Esophagus muscularis mucosa (tissue), 4 donors: ENCODE data around the gene LTBP2. TPM values are rescaled to one million over a fixed set of nuclear protein-coding genes. Genes with fewer than 3 reads are reported as not detected.

Experiments used
- DNase-seq: peaks from one replicate; pipeline ENCODE4 v3.0.0-alpha.2; 2017; ENCODE audit errors: extremely low spot score
- H3K27ac ChIP-seq, 4 donors: fragments of 200-600 bp; sonication (generic); replicated peaks in 1 of 4; 1 replicate in 3 of 4; 2 replicates in 1 of 4; pipeline ENCODE4 v1.5.1; 2016 to 2019; ENCODE audit warnings: mild to moderate bottlenecking in 1 of 4
- H3K27me3 ChIP-seq, 4 donors: fragments of 200-600 bp; sonication (generic); one replicate each; pipeline versions ENCODE4 v1.5.1 to v1.6.0; 2016 to 2019
- H3K36me3 ChIP-seq, 4 donors: fragments of 200-600 bp; sonication (generic); one replicate each; pipeline ENCODE4 v1.5.1; 2016 to 2019
- H3K4me1 ChIP-seq, 4 donors: fragments of 200-600 bp; sonication (generic); one replicate each; pipeline ENCODE4 v1.5.1; 2016 to 2019
- H3K4me3 ChIP-seq, 4 donors: fragments of 200-600 bp; sonication (generic); 1 replicate in 2 of 4; 2 replicates in 2 of 4; pipeline ENCODE4 v1.5.1; 2016 to 2019; ENCODE audit warnings: mild to moderate bottlenecking in 4 of 4, moderate library complexity in 1 of 4
- H3K9me3 ChIP-seq, 4 donors: fragments of 200-600 bp; sonication (generic); 1 replicate in 3 of 4; 2 replicates in 1 of 4; pipeline ENCODE4 v1.5.1; 2016 to 2019
- EP300 ChIP-seq: sonication (generic); formaldehyde crosslinking; IDR thresholded peaks from one replicate; pipeline ENCODE4 v1.6.1; 2017; ENCODE audit warnings: antibody characterized with exemption
- POLR2A ChIP-seq: fragments of 450-650 bp; IDR thresholded peaks from one replicate; pipeline ENCODE4 v1.6.1; 2017; ENCODE audit warnings: antibody characterized with exemption, moderate library complexity, mild to moderate bottlenecking, low read depth
- POLR2AphosphoS5 ChIP-seq, 2 donors: sonication (generic); formaldehyde crosslinking; IDR thresholded peaks; one replicate each; pipeline ENCODE4 v1.6.1; 2017; ENCODE audit warnings: antibody characterized with exemption in 2 of 2
- WGBS: methylation state at CpG from one replicate; pipeline ENCODE4 v1.1.5; 2018; 5-methylcytosine and 5-hydroxymethylcytosine counted together
- intact Hi-C: fragments of 100-400 bp; cut with DNase I; formaldehyde crosslinking; loops from one replicate; pipeline ENCODE4 v1.15.1; 2023
- total RNA-seq, 4 donors: library from RNA; depleted of rRNA; stranded (reverse); fragments of >200 nt; gene quantifications; one replicate each; pipeline versions ENCODE4 v1.1.0 to v1.2.1, GENCODE V29; 2016
- TF ChIP-seq, protein P1 (sequence below), 3 experiments: fragments of 200-600 bp in 2 of 3; fragments of 450-650 bp in 1 of 3; sonication (generic) in 2 of 3; IDR thresholded peaks; one replicate each; pipeline ENCODE4 v1.5.1; 2017 to 2019; ENCODE audit warnings: antibody characterized with exemption in 3 of 3, mild to moderate bottlenecking in 2 of 3, moderate library complexity in 1 of 3

Gene LTBP2
- total RNA-seq, 4 donors from 2014 or later: 62.0 to 151 (median 109) TPM

DNA sequence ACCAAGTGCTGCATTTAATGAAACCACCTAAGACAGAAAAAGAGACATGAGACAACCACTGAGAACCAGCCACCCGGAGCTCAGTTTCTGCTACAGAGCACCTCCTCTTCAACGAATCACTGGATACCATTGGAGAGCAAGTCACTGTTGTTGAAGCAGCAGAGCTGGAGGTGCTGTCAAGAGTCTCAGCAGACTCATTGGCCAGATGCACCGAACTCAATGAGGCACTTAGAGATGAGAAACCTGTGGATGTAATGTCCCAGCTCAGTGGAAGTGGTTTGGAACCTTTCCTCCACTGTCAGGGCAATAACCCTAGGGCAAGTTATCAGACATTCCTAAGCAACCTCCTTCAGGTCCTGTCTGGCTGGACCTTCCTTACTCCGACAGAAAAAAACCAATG, 132.0 kb downstream of the LTBP2 start:
- no peak overlapping the region for H3K27ac ChIP-seq
- WGBS: 85% methylated on average over 4 of the region's 4 CpGs
- no peaks in the 10 kb centered on the region for H3K27me3 ChIP-seq
- no peaks in the 10 kb centered on the region for H3K9me3 ChIP-seq
- H3K4me3 ChIP-seq: no peak overlapping the region
- intact Hi-C loops: no loop called here
- H3K36me3 ChIP-seq: peaks cover 61 to 93% (median 76%) of the 10 kb centered on the region in 4 donors
- TF ChIP-seq EP300 (no peak), POLR2A (no peak), POLR2AphosphoS5 (IDR thresholded peaks at IDR 0.05) (no peak)
- TF ChIP-seq, protein P1, sequence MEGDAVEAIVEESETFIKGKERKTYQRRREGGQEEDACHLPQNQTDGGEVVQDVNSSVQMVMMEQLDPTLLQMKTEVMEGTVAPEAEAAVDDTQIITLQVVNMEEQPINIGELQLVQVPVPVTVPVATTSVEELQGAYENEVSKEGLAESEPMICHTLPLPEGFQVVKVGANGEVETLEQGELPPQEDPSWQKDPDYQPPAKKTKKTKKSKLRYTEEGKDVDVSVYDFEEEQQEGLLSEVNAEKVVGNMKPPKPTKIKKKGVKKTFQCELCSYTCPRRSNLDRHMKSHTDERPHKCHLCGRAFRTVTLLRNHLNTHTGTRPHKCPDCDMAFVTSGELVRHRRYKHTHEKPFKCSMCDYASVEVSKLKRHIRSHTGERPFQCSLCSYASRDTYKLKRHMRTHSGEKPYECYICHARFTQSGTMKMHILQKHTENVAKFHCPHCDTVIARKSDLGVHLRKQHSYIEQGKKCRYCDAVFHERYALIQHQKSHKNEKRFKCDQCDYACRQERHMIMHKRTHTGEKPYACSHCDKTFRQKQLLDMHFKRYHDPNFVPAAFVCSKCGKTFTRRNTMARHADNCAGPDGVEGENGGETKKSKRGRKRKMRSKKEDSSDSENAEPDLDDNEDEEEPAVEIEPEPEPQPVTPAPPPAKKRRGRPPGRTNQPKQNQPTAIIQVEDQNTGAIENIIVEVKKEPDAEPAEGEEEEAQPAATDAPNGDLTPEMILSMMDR (IDR thresholded peaks at IDR 0.05): no peak
- DNase-seq: no peak
- no peaks in the 10 kb centered on the region for H3K4me1 ChIP-seq

DNA sequence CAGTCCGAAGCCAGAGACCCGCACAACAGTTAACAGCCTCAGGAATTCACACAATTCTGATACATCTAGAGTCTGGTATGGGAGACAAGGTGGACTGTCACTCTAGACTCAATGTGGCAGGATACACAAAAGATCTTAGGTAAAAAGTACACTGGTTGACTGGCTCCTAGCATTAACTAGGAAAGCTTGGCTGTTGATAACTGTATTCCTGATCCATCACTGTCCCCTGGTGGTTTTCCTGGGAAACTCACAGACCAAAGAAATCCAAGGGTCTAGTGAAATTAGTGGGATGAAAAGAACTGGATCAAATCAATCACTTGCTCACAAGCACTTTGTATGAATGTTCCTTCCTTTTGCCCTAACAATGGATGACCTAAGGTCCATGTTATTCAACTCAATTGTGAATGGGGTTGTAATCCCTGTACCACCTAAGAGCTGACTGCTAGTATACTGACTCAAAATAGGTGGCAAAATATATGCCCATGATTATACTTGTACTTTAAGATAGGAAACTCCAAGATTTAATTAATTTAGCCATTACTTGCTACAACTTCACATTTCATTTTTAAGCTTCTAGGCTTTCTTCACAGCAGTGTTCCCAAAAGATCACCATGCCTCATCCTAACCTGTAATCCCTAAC, 132.9 kb downstream of the LTBP2 start:
- Histone ChIP-seq H3K4me1 (no peaks in the 10 kb centered on the region), H3K27ac (no peak overlapping the region), H3K4me3 (no peak overlapping the region), H3K27me3 (no peaks in the 10 kb centered on the region), H3K9me3 (no peaks in the 10 kb centered on the region), H3K36me3 (peaks cover 58 to 93% (median 76%) of the 10 kb centered on the region in 4 donors)
- TF ChIP-seq, protein P1 (IDR thresholded peaks at IDR 0.05): peak; percentile 37 to 52 (median 38)
- no peak for TF ChIP-seq EP300
- intact Hi-C loops: loop anchor here (5.0 kb wide), 1 partner anchor 117 kb away; no protein-coding TSS in a partner anchor
- WGBS: 100% methylated on average over 2 of the region's 2 CpGs
- no peak for DNase-seq

DNA sequence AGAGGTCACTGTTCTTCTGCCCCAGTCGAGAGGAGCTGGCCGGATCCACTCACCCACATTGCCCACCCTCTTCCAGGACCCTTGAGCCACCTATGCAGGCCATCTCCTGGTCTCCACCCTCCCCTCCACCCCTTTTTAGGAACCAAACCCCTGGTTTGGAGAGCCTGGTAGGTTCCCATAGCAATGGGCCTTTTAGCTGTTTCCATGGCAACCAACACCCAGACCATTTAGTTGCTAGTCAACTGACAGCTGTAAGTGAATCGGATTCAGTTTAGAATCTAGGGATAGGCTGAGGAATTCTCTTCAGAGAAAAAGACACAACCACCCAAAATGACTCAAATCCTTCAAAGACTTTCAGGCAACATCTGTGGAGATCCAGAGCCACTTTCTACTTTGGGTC, 135.4 kb downstream of the LTBP2 start:
- H3K27ac ChIP-seq: no peak overlapping the region
- H3K9me3 ChIP-seq: no peaks in the 10 kb centered on the region
- TF ChIP-seq, protein P1 (IDR thresholded peaks at IDR 0.05): no peak
- TF ChIP-seq EP300: no peak
- no peak for TF ChIP-seq POLR2A
- TF ChIP-seq POLR2AphosphoS5 (IDR thresholded peaks at IDR 0.05): no peak
- H3K4me1 ChIP-seq: no peaks in the 10 kb centered on the region
- peaks cover 47 to 85% (median 65%) of the 10 kb centered on the region in 4 donors for H3K36me3 ChIP-seq
- intact Hi-C loops: loop anchor here (5.0 kb wide), 1 partner anchor 114 kb away; no protein-coding TSS in a partner anchor
- H3K27me3 ChIP-seq: no peaks in the 10 kb centered on the region
- H3K4me3 ChIP-seq: no peak overlapping the region
- no peak for DNase-seq
- whole genome bisulfite sequencing: 100% methylated on average over 2 of the region's 3 CpGs

DNA sequence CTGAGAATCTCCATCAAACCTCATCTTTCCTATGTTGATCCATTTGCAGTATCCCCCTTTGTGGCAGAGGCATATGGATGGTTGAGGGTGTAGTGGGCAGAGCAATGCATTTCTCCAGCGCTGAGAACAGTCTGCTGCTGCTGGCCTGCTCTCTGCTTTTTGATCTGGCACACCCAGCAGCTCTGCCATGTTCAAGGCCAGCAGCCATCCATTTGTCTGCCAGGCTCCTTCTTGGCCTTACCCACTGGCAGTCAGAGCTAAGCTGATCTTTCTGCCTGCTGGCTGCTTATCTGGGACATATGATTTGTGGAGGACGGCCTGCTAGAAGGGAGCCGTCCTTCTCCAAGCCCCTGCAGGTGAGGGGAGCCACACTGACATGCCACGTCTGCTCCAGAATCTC, 135.9 kb downstream of the LTBP2 start:
- intact Hi-C loops: loop anchor here (5.0 kb wide), 1 partner anchor 114 kb away; no protein-coding TSS in a partner anchor
- H3K36me3 ChIP-seq: peaks cover 42 to 82% (median 60%) of the 10 kb centered on the region in 4 donors
- WGBS: 56% methylated on average over 3 of the region's 4 CpGs
- no peaks in the 10 kb centered on the region for H3K27me3 ChIP-seq
- no peak for TF ChIP-seq POLR2AphosphoS5 (IDR thresholded peaks at IDR 0.05)
- no peak for TF ChIP-seq EP300
- TF ChIP-seq, protein P1 (IDR thresholded peaks at IDR 0.05): no peak
- no peaks in the 10 kb centered on the region for H3K9me3 ChIP-seq
- no peak overlapping the region for H3K27ac ChIP-seq
- no peaks in the 10 kb centered on the region for H3K4me1 ChIP-seq
- no peak for DNase-seq
- no peak overlapping the region for H3K4me3 ChIP-seq

DNA sequence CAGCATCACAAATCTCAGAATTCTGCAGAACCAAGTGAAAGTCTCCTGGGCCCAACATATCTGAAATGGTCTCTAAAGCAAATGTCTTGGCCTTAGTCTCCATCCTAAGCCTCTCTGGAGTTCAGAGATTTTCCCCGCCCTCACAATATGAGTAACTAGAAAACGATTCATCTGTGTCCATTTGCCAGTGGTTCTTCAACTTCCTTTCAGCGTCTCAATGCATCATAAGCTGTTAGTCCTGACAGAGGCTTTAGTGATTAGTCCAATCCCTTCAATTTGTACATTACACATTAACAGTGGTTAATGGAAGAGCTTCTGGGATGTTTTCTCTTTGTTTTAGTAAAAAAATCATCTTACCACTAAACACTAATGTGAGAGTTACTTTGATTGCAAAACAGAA, 136.4 kb downstream of the LTBP2 start:
- Histone ChIP-seq H3K27ac (no peak overlapping the region), H3K9me3 (no peaks in the 10 kb centered on the region), H3K4me1 (peaks cover 0 to under 1% (median 0%) of the 10 kb centered on the region in 4 donors), H3K27me3 (no peaks in the 10 kb centered on the region), H3K4me3 (no peak overlapping the region), H3K36me3 (peaks cover 37 to 82% (median 56%) of the 10 kb centered on the region in 4 donors)
- no peak for TF ChIP-seq EP300
- no peak for TF ChIP-seq POLR2A
- TF ChIP-seq POLR2AphosphoS5 (IDR thresholded peaks at IDR 0.05): no peak
- TF ChIP-seq, protein P1 (IDR thresholded peaks at IDR 0.05): no peak
- intact Hi-C loops: loop anchor here (5.0 kb wide), 1 partner anchor 113 kb away; no protein-coding TSS in a partner anchor
- no peak for DNase-seq
- WGBS: 58% methylated on average over 3 of the region's 3 CpGs
